ENCODE measurements around the gene MAPK10.

- no peak for TF ChIP-seq CTCF (IDR thresholded peaks at IDR 0.05; ENCODE audit: low read depth, low read length)
- TF ChIP-seq MYC (IDR thresholded peaks at IDR 0.05; ENCODE audit: low read depth, low read length): no peak
- TF ChIP-seq POLR2A (IDR thresholded peaks at IDR 0.05; ENCODE audit: extremely low read depth, insufficient read length): no peak
These were observed 253.4 kb downstream of the MAPK10 start for GRCh38 chr4:86106475-86106874.

Measured in NB4 (cell line).